ENCODE data around the gene LRRC75A.

DNA sequence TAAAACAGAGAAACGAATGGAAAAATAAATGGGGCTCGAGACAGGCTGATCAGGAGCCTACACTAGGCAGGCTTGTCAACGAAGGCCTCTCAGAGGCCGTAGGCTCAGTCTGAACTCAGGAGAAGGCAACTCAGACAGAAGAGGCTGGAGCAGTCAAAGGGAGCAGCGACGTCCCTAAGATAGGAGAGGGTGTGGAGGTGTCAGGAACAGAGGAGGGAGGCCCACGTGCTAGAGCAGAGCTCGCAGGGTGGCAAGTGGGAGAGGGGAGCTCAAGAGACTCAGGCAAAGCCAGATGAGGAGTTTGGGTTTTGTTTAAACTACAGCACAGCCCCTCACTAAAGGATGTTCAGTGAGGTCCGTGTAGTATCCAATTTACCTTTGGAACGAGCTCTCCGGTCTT is 32.7 kb downstream of the LRRC75A start:
- TF ChIP-seq, protein P1, sequence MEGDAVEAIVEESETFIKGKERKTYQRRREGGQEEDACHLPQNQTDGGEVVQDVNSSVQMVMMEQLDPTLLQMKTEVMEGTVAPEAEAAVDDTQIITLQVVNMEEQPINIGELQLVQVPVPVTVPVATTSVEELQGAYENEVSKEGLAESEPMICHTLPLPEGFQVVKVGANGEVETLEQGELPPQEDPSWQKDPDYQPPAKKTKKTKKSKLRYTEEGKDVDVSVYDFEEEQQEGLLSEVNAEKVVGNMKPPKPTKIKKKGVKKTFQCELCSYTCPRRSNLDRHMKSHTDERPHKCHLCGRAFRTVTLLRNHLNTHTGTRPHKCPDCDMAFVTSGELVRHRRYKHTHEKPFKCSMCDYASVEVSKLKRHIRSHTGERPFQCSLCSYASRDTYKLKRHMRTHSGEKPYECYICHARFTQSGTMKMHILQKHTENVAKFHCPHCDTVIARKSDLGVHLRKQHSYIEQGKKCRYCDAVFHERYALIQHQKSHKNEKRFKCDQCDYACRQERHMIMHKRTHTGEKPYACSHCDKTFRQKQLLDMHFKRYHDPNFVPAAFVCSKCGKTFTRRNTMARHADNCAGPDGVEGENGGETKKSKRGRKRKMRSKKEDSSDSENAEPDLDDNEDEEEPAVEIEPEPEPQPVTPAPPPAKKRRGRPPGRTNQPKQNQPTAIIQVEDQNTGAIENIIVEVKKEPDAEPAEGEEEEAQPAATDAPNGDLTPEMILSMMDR (IDR thresholded peaks at IDR 0.05; ENCODE audit: control extremely low read depth in 1 of 3, insufficient read depth in 1 of 3, low read depth in 1 of 3, low read length in 3 of 3): no peak
- TF ChIP-seq CREB1 (IDR thresholded peaks at IDR 0.05): no peak

Measured in H1 (cell line).